Ascending aorta (tissue), 2 donors: ENCODE measurements around the gene SENP8. TPM values are rescaled to one million over a fixed set of nuclear protein-coding genes. Genes with fewer than 3 reads are reported as not detected.

Experiments
- DNase-seq, 2 donors: peaks; one replicate each; pipeline ENCODE4 v3.0.0-alpha.2; 2019; ENCODE audit warnings: low spot score in 2 of 2
- H3K27ac ChIP-seq, 2 donors: fragments of 200-600 bp; sonication (generic); one replicate each; pipeline ENCODE4 v1.5.1; 2016 to 2017; ENCODE audit warnings: mild to moderate bottlenecking in 1 of 2
- H3K27me3 ChIP-seq: fragments of 200-600 bp; sonication (generic); one replicate; pipeline ENCODE4 v1.5.1; 2017
- H3K36me3 ChIP-seq, 2 donors: fragments of 200-600 bp; sonication (generic); one replicate each; pipeline ENCODE4 v1.5.1; 2016
- H3K4me1 ChIP-seq, 2 donors: fragments of 200-600 bp; sonication (generic); one replicate each; pipeline ENCODE4 v1.5.1; 2016 to 2017; ENCODE audit warnings: mild to moderate bottlenecking in 1 of 2
- H3K4me3 ChIP-seq, 2 donors: fragments of 200-600 bp; sonication (generic); one replicate each; pipeline ENCODE4 v1.5.1; 2016 to 2017; ENCODE audit warnings: mild to moderate bottlenecking in 1 of 2
- H3K9me3 ChIP-seq, 2 donors: fragments of 200-600 bp; sonication (generic); one replicate each; pipeline ENCODE4 v1.5.1; 2016
- CTCF ChIP-seq, 3 experiments: fragments of 200-600 bp in 2 of 3; fragments of 450-650 bp in 1 of 3; sonication (generic) in 2 of 3; IDR thresholded peaks; one replicate each; pipeline ENCODE4 v1.5.1; 2016 to 2019; ENCODE audit warnings: antibody characterized with exemption in 3 of 3, mild to moderate bottlenecking in 1 of 3, moderate library complexity in 1 of 3
- intact Hi-C: fragments of 100-400 bp; cut with DNase I; formaldehyde crosslinking; loops from one replicate; pipeline ENCODE4 v1.15.1; 2023
- total RNA-seq: library from RNA; depleted of rRNA; stranded (reverse); fragments of >200 nt; gene quantifications from one replicate; pipeline ENCODE4 v1.1.0, GENCODE V29; 2016

The SENP8 gene
- total RNA-seq, 1 donor from 2014 or later = 3.5 TPM

- H3K9me3 ChIP-seq = no peaks in the 10 kb centered on the region
- peaks cover 0 to 10% of the 10 kb centered on the region in 2 donors for H3K4me1 ChIP-seq
- H3K27me3 ChIP-seq = no peaks in the 10 kb centered on the region
- DNase-seq = no peak
- no peak for TF ChIP-seq CTCF (IDR thresholded peaks at IDR 0.05)
- H3K36me3 ChIP-seq = no peaks in the 10 kb centered on the region
- intact Hi-C loops = no loop called here
- H3K4me3 ChIP-seq = no peak overlapping the region
- no peak overlapping the region for H3K27ac ChIP-seq
Measured at GRCh38 chr15:72105111-72105510, 13.1 kb upstream of the SENP8 start.

- Histone ChIP-seq H3K27me3 (no peaks in the 10 kb centered on the region), H3K27ac (no peak overlapping the region), H3K4me3 (no peak overlapping the region), H3K4me1 (peaks cover 0 to 10% of the 10 kb centered on the region in 2 donors), H3K9me3 (no peaks in the 10 kb centered on the region), H3K36me3 (no peaks in the 10 kb centered on the region)
- no peak for TF ChIP-seq CTCF (IDR thresholded peaks at IDR 0.05)
- DNase-seq = no peak
- intact Hi-C loops = no loop called here
Measured at GRCh38 chr15:72106068-72106467, 12.1 kb upstream of the SENP8 start.

- intact Hi-C loops = no loop called here
- H3K4me1 ChIP-seq = peaks cover 0 to 2% of the 10 kb centered on the region in 2 donors
- no peaks in the 10 kb centered on the region for H3K27me3 ChIP-seq
- no peak overlapping the region for H3K4me3 ChIP-seq
- no peak overlapping the region for H3K27ac ChIP-seq
- H3K36me3 ChIP-seq = no peaks in the 10 kb centered on the region
- H3K9me3 ChIP-seq = no peaks in the 10 kb centered on the region
- DNase-seq = no peak
- no peak for TF ChIP-seq CTCF (IDR thresholded peaks at IDR 0.05)
Measured at GRCh38 chr15:72110355-72110754, 7.8 kb upstream of the SENP8 start.

GRCh38 chr15:72112116-72112515 is 6.1 kb upstream of the SENP8 start:
- no peak for DNase-seq
- no peak overlapping the region for H3K27ac ChIP-seq
- peaks cover 0 to 4% of the 10 kb centered on the region in 2 donors for H3K4me1 ChIP-seq

GRCh38 chr15:72112805-72113204 is 5.4 kb upstream of the SENP8 start:
- H3K27ac ChIP-seq = no peak overlapping the region
- no peaks in the 10 kb centered on the region for H3K9me3 ChIP-seq
- DNase-seq = no peak
- peaks cover 0 to 4% of the 10 kb centered on the region in 2 donors for H3K4me1 ChIP-seq
- no peak overlapping the region for H3K4me3 ChIP-seq
- intact Hi-C loops = no loop called here
- no peak for TF ChIP-seq CTCF (IDR thresholded peaks at IDR 0.05)
- no peaks in the 10 kb centered on the region for H3K36me3 ChIP-seq
- H3K27me3 ChIP-seq = no peaks in the 10 kb centered on the region

More at GRCh38 chr15:72112116-72112515, 6.1 kb upstream of the SENP8 start:
- no peaks in the 10 kb centered on the region for H3K27me3 ChIP-seq
- intact Hi-C loops = no loop called here
- no peak for TF ChIP-seq CTCF (IDR thresholded peaks at IDR 0.05)
- H3K4me3 ChIP-seq = no peak overlapping the region
- no peaks in the 10 kb centered on the region for H3K9me3 ChIP-seq
- H3K36me3 ChIP-seq = no peaks in the 10 kb centered on the region
